Fibroblast of lung (primary cell): Measurements from ENCODE around the gene CD1E. TPM values are rescaled to one million over a fixed set of nuclear protein-coding genes. Genes with fewer than 3 reads are reported as not detected.

Experiments used
- DNase-seq, 2 donors: peaks; one replicate each; pipeline versions ENCODE4 v3.0.0 to v3.0.0-alpha.2; 2010; ENCODE audit warnings: low read depth in 2 of 2
- H2AFZ ChIP-seq: 2 replicates; pipeline ENCODE4 v1.5.1; 2012; ENCODE audit warnings: low read length, control low read depth, inconsistent platforms
- H3K27ac ChIP-seq: 2 replicates; pipeline ENCODE4 v1.5.1; 2011; ENCODE audit warnings: low read length, control low read depth; ENCODE audit not compliant: insufficient read depth
- H3K27me3 ChIP-seq: 2 replicates; pipeline ENCODE4 v1.5.1; 2011; ENCODE audit warnings: mild to moderate bottlenecking, low read length; ENCODE audit not compliant: control insufficient read depth, insufficient read depth
- H3K36me3 ChIP-seq: 2 replicates; pipeline ENCODE4 v1.5.1; 2011; ENCODE audit warnings: low read length; ENCODE audit not compliant: control insufficient read depth, insufficient read depth
- H3K4me1 ChIP-seq: 2 replicates; pipeline ENCODE4 v1.5.1; 2011; ENCODE audit warnings: low read length; ENCODE audit not compliant: control insufficient read depth, insufficient read depth; ENCODE audit errors: extremely low read depth
- H3K4me2 ChIP-seq: 2 replicates; pipeline ENCODE4 v1.5.1; 2011; ENCODE audit warnings: low read length, control low read depth; ENCODE audit not compliant: insufficient read depth; ENCODE audit errors: extremely low read depth
- H3K4me3 ChIP-seq, 4 experiments: fragments of 200-600 bp in 1 of 4; sonication (generic) in 1 of 4; replicated peaks in 1 of 4; 2 replicates each; pipeline ENCODE4 v1.5.1; 2011 to 2016; ENCODE audit warnings: low read length in 4 of 4, low read depth in 3 of 4, mild to moderate bottlenecking in 3 of 4, control low read depth in 2 of 4, inconsistent platforms in 1 of 4, mixed read lengths in 1 of 4; ENCODE audit not compliant: insufficient read depth in 1 of 4; ENCODE audit errors: control extremely low read depth in 1 of 4
- H3K79me2 ChIP-seq: 2 replicates; pipeline ENCODE4 v1.5.1; 2012; ENCODE audit warnings: mild to moderate bottlenecking, low read length, inconsistent platforms; ENCODE audit not compliant: control insufficient read depth, insufficient read depth
- H3K9ac ChIP-seq: 2 replicates; pipeline ENCODE4 v1.5.1; 2011; ENCODE audit warnings: mild to moderate bottlenecking, low read length, control low read depth; ENCODE audit not compliant: insufficient read depth
- H3K9me3 ChIP-seq: 2 replicates; pipeline ENCODE4 v1.5.1; 2012; ENCODE audit warnings: low read depth, low read length; ENCODE audit not compliant: control insufficient read depth, insufficient read depth
- H4K20me1 ChIP-seq: 2 replicates; pipeline ENCODE4 v1.5.1; 2011; ENCODE audit warnings: low read length; ENCODE audit not compliant: control insufficient read depth, insufficient read depth; ENCODE audit errors: extremely low read depth
- CTCF ChIP-seq, 2 donors: IDR thresholded peaks in 1 of 2; conservative IDR thresholded peaks in 1 of 2; 1 replicate in 1 of 2; 2 replicates in 1 of 2; pipeline ENCODE4 v1.5.1; 2011 to 2012; ENCODE audit warnings: low read length in 2 of 2, control low read depth in 1 of 2, inconsistent platforms in 1 of 2, low read depth in 1 of 2, mild to moderate bottlenecking in 1 of 2
- EZH2 ChIP-seq: IDR thresholded peaks from 2 replicates; pipeline ENCODE4 v1.5.1; 2012; ENCODE audit warnings: low read length, control low read depth, mild to moderate bottlenecking; ENCODE audit errors: missing control alignments
- polyA plus RNA-seq, 2 donors: library from polyadenylated mRNA; depleted of rRNA in 1 of 2; stranded (reverse) in 1 of 2; unstranded in 1 of 2; fragments of >200 nt; gene quantifications; 2 replicates each; pipeline ENCODE4 v1.2.1, GENCODE V29; 2011 to 2012; ENCODE audit warnings: missing spikeins in 1 of 2
- total RNA-seq: library from RNA; depleted of rRNA; stranded (reverse); fragments of >200 nt; gene quantifications from 2 replicates; pipeline ENCODE4 v1.2.1, GENCODE V29; 2014

Gene CD1E
- total and polyA plus RNA-seq, 2 donors (not counting 1 experiment from before 2014, with no cell fraction given) = not detected

- Histone ChIP-seq H3K4me2 (no peak overlapping the region), H3K4me3 (no peak overlapping the region), H3K9ac (no peak overlapping the region), H4K20me1 (no peaks in the 10 kb centered on the region), H3K27ac (no peak overlapping the region), H3K27me3 (no peaks in the 10 kb centered on the region), H3K4me1 (no peaks in the 10 kb centered on the region), H3K36me3 (no peaks in the 10 kb centered on the region), H2AFZ (no peak overlapping the region), H3K9me3 (no peaks in the 10 kb centered on the region), H3K79me2 (no peaks in the 10 kb centered on the region)
- DNase-seq = no peak
- TF ChIP-seq CTCF (conservative IDR thresholded peaks at IDR 0.05 in 1 of 2, IDR thresholded peaks at IDR 0.05 in 1 of 2; ENCODE audit: low read depth in 1 of 2, low read length in 2 of 2) = no peak
- no peak for TF ChIP-seq EZH2
These were observed 29.8 kb upstream of the CD1E start for GRCh38 chr1:158323866-158324265.

GRCh38 chr1:158324395-158324794 lies 29.3 kb upstream of the CD1E start:
- no peaks in the 10 kb centered on the region for H3K27me3 ChIP-seq
- no peak overlapping the region for H2AFZ ChIP-seq
- H3K36me3 ChIP-seq = no peaks in the 10 kb centered on the region
- H3K4me3 ChIP-seq = no peak overlapping the region
- no peaks in the 10 kb centered on the region for H4K20me1 ChIP-seq
- H3K9ac ChIP-seq = no peak overlapping the region
- H3K79me2 ChIP-seq = no peaks in the 10 kb centered on the region
- H3K4me2 ChIP-seq = no peak overlapping the region
- no peak overlapping the region for H3K27ac ChIP-seq
- no peaks in the 10 kb centered on the region for H3K9me3 ChIP-seq
- no peaks in the 10 kb centered on the region for H3K4me1 ChIP-seq
- DNase-seq = no peak
- TF ChIP-seq CTCF (conservative IDR thresholded peaks at IDR 0.05 in 1 of 2, IDR thresholded peaks at IDR 0.05 in 1 of 2; ENCODE audit: low read depth in 1 of 2, low read length in 2 of 2) (no peak), EZH2 (no peak)

GRCh38 chr1:158327481-158327880 lies 26.2 kb upstream of the CD1E start:
- H3K4me1 ChIP-seq = no peaks in the 10 kb centered on the region
- no peaks in the 10 kb centered on the region for H3K9me3 ChIP-seq
- no peak overlapping the region for H2AFZ ChIP-seq
- H4K20me1 ChIP-seq = no peaks in the 10 kb centered on the region
- no peak overlapping the region for H3K9ac ChIP-seq
- H3K36me3 ChIP-seq = no peaks in the 10 kb centered on the region
- no peak overlapping the region for H3K4me2 ChIP-seq
- H3K27me3 ChIP-seq = no peaks in the 10 kb centered on the region
- no peak overlapping the region for H3K4me3 ChIP-seq
- H3K27ac ChIP-seq = no peak overlapping the region
- H3K79me2 ChIP-seq = no peaks in the 10 kb centered on the region
- TF ChIP-seq EZH2 (no peak), CTCF (conservative IDR thresholded peaks at IDR 0.05 in 1 of 2, IDR thresholded peaks at IDR 0.05 in 1 of 2; ENCODE audit: low read depth in 1 of 2, low read length in 2 of 2) (no peak)
- DNase-seq = no peak
